ENCODE results near the gene SPRED3.

Gene SPRED3

GRCh38 chr19:38440592-38440991, 52.1 kb downstream of the SPRED3 start:
- TF ChIP-seq REST (IDR thresholded peaks at IDR 0.05; ENCODE audit: insufficient read depth in 1 of 2, low read depth in 2 of 2, low read length in 2 of 2) (no peak), POLR2AphosphoS5 (IDR thresholded peaks at IDR 0.05; ENCODE audit: low read depth, low read length) (no peak), SIN3A (IDR thresholded peaks at IDR 0.05; ENCODE audit: borderline replicate concordance, insufficient read depth, low read length) (no peak), FOXP2 (optimal IDR thresholded peaks at IDR 0.05; ENCODE audit: borderline replicate concordance, extremely low read depth, extremely low read length, insufficient read depth) (no peak), TAF1 (IDR thresholded peaks at IDR 0.05; ENCODE audit: borderline replicate concordance, insufficient read depth, low read length) (no peak)

GRCh38 chr19:38441657-38442348, 53.3 kb downstream of the SPRED3 start:
- TF ChIP-seq SIN3A (IDR thresholded peaks at IDR 0.05; ENCODE audit: borderline replicate concordance, insufficient read depth, low read length) (no peak), FOXP2 (optimal IDR thresholded peaks at IDR 0.05; ENCODE audit: borderline replicate concordance, extremely low read depth, extremely low read length, insufficient read depth) (no peak), TAF1 (IDR thresholded peaks at IDR 0.05; ENCODE audit: borderline replicate concordance, insufficient read depth, low read length) (no peak), POLR2AphosphoS5 (IDR thresholded peaks at IDR 0.05; ENCODE audit: low read depth, low read length) (no peak), REST (IDR thresholded peaks at IDR 0.05; ENCODE audit: insufficient read depth in 1 of 2, low read depth in 2 of 2, low read length in 2 of 2) (no peak)

GRCh38 chr19:38442736-38443135, 54.2 kb downstream of the SPRED3 start:
- no peak for TF ChIP-seq FOXP2 (optimal IDR thresholded peaks at IDR 0.05; ENCODE audit: borderline replicate concordance, extremely low read depth, extremely low read length, insufficient read depth)
- no peak for TF ChIP-seq TAF1 (IDR thresholded peaks at IDR 0.05; ENCODE audit: borderline replicate concordance, insufficient read depth, low read length)
- no peak for TF ChIP-seq POLR2AphosphoS5 (IDR thresholded peaks at IDR 0.05; ENCODE audit: low read depth, low read length)
- TF ChIP-seq SIN3A (IDR thresholded peaks at IDR 0.05; ENCODE audit: borderline replicate concordance, insufficient read depth, low read length), result no peak
- TF ChIP-seq REST (IDR thresholded peaks at IDR 0.05; ENCODE audit: insufficient read depth in 1 of 2, low read depth in 2 of 2, low read length in 2 of 2), result no peak

- TF ChIP-seq FOXP2 (optimal IDR thresholded peaks at IDR 0.05; ENCODE audit: borderline replicate concordance, extremely low read depth, extremely low read length, insufficient read depth), result no peak
- TF ChIP-seq POLR2AphosphoS5 (IDR thresholded peaks at IDR 0.05; ENCODE audit: low read depth, low read length), result no peak
- TF ChIP-seq TAF1 (IDR thresholded peaks at IDR 0.05; ENCODE audit: borderline replicate concordance, insufficient read depth, low read length), result no peak
- TF ChIP-seq SIN3A (IDR thresholded peaks at IDR 0.05; ENCODE audit: borderline replicate concordance, insufficient read depth, low read length), result no peak
- TF ChIP-seq REST (IDR thresholded peaks at IDR 0.05; ENCODE audit: insufficient read depth in 1 of 2, low read depth in 2 of 2, low read length in 2 of 2), result no peak
These were observed 55.0 kb downstream of the SPRED3 start for GRCh38 chr19:38443458-38443999.
